H1 (cell line): ENCODE measurements around the gene DLL1. TPM values are rescaled to one million over a fixed set of nuclear protein-coding genes. Genes with fewer than 3 reads are reported as not detected.

Source experiments
- CTCF ChIA-PET: fragments of 300-600 bp; sonication (Branson Sonifier 250); formaldehyde crosslinking; loops from one replicate; lab custom pipeline; 2021; ENCODE audit not compliant: partially characterized antibody; lab: Charles Lee
- POLR2A ChIA-PET: fragments of 300-600 bp; sonication (Branson Sonifier 250); formaldehyde crosslinking; loops from one replicate; lab custom pipeline; 2021; ENCODE audit warnings: inconsistent platforms; ENCODE audit not compliant: partially characterized antibody; lab: Charles Lee
- DNase-seq, 2 experiments: peaks; one replicate each; pipeline versions ENCODE4 v3.0.0 to v3.0.0-alpha.2; 2010 to 2022; ENCODE audit warnings: low spot score in 2 of 2, low read depth in 1 of 2, mixed read lengths in 1 of 2
- FAIRE-seq: peaks from 2 replicates; lab custom pipeline; 2011; peaks lifted over from hg19 to GRCh38; lab: Jason Lieb, UNC
- H2AFZ ChIP-seq: 2 replicates; pipeline ENCODE4 v1.8.1; 2012; ENCODE audit warnings: low read length, inconsistent platforms
- H2AK5ac ChIP-seq: 2 replicates; pipeline ENCODE4 v1.6.1; 2013; ENCODE audit warnings: low read depth, low read length
- H2BK120ac ChIP-seq: replicated peaks from 2 replicates; pipeline ENCODE3; 2013; ENCODE audit warnings: low read depth, low read length, inconsistent platforms
- H2BK12ac ChIP-seq: 2 replicates; pipeline ENCODE4 v1.6.1; 2013; ENCODE audit warnings: low read depth, low read length
- H2BK15ac ChIP-seq: 2 replicates; pipeline ENCODE4 v1.6.1; 2013; ENCODE audit warnings: low read length
- H2BK20ac ChIP-seq: 2 replicates; pipeline ENCODE4 v1.6.1; 2013; ENCODE audit warnings: low read length
- H2BK5ac ChIP-seq: 2 replicates; pipeline ENCODE4 v1.6.1; 2013; ENCODE audit warnings: low read depth, low read length
- H3K14ac ChIP-seq: 2 replicates; pipeline ENCODE4 v1.6.1; 2013; ENCODE audit warnings: inconsistent platforms; ENCODE audit not compliant: insufficient read length
- H3K18ac ChIP-seq: 2 replicates; pipeline ENCODE4 v1.6.1; 2013; ENCODE audit warnings: low read length; ENCODE audit errors: extremely low read depth
- H3K23ac ChIP-seq: 2 replicates; pipeline ENCODE4 v1.6.1; 2013; ENCODE audit warnings: inconsistent platforms; ENCODE audit not compliant: insufficient read length
- H3K23me2 ChIP-seq: 2 replicates; pipeline ENCODE4 v1.6.1; 2013; ENCODE audit warnings: low read depth, low read length
- H3K27ac ChIP-seq: 2 replicates; pipeline ENCODE4 v1.6.1; 2011; ENCODE audit warnings: low read depth, low read length, inconsistent platforms
- H3K27me3 ChIP-seq, 4 experiments: replicated peaks in 1 of 4; 1 replicate in 1 of 4; 2 replicates in 3 of 4; pipeline versions ENCODE4 v1.6.1 to v1.8.1; 2011 to 2013; ENCODE audit warnings: low read length in 3 of 4, mild to moderate bottlenecking in 3 of 4, inconsistent platforms in 2 of 4, mixed read lengths in 2 of 4, moderate library complexity in 1 of 4; ENCODE audit not compliant: control insufficient read depth in 3 of 4, insufficient read depth in 3 of 4; ENCODE audit errors: extremely low read depth in 1 of 4
- H3K36me3 ChIP-seq, 4 experiments: 2 replicates each; pipeline versions ENCODE4 v1.6.1 to v1.8.1; 2011 to 2013; ENCODE audit warnings: mild to moderate bottlenecking in 4 of 4, low read length in 3 of 4, moderate library complexity in 2 of 4, control low read depth in 1 of 4, inconsistent platforms in 1 of 4; ENCODE audit not compliant: insufficient read depth in 4 of 4, control insufficient read depth in 2 of 4
- H3K4ac ChIP-seq: replicated peaks from 2 replicates; pipeline ENCODE3; 2013; ENCODE audit warnings: low read length, low read depth, mixed read lengths, inconsistent platforms; ENCODE audit not compliant: insufficient read length
- H3K4me1 ChIP-seq, 4 experiments: replicated peaks in 1 of 4; 1 replicate in 1 of 4; 2 replicates in 3 of 4; pipeline versions ENCODE4 v1.6.1 to v1.8.1; 2011 to 2013; ENCODE audit warnings: low read length in 3 of 4, inconsistent platforms in 2 of 4, mixed read lengths in 1 of 4; ENCODE audit not compliant: insufficient read depth in 4 of 4, control insufficient read depth in 3 of 4
- H3K4me2 ChIP-seq, 2 experiments: 2 replicates each; pipeline versions ENCODE4 v1.6.1 to v1.8.1; 2011 to 2013; ENCODE audit warnings: low read depth in 2 of 2, low read length in 2 of 2, control low read depth in 1 of 2, inconsistent platforms in 1 of 2, mild to moderate bottlenecking in 1 of 2; ENCODE audit not compliant: insufficient read depth in 1 of 2
- H3K4me3 ChIP-seq, 4 experiments: fragments of 200-600, 300-600 bp in 1 of 4; sonication (generic), shearing (Covaris generic), sonication (Bioruptor Twin) in 1 of 4; 2 replicates each; pipeline versions ENCODE4 v1.5.1 to v1.8.1; 2011 to 2016; ENCODE audit warnings: low read length in 4 of 4, low read depth in 3 of 4, control low read depth in 2 of 4, inconsistent platforms in 2 of 4, mild to moderate bottlenecking in 2 of 4, mixed read lengths in 1 of 4, moderate library complexity in 1 of 4; ENCODE audit not compliant: insufficient read depth in 2 of 4; ENCODE audit errors: extremely low read depth in 1 of 4
- H3K56ac ChIP-seq: replicated peaks from 2 replicates; pipeline ENCODE3; 2013; ENCODE audit warnings: low read depth, mild to moderate bottlenecking, mixed read lengths, low read length, inconsistent platforms; ENCODE audit not compliant: insufficient read length
- H3K79me1 ChIP-seq: 2 replicates; pipeline ENCODE4 v1.6.1; 2013; ENCODE audit warnings: low read depth, low read length, control low read depth
- H3K79me2 ChIP-seq, 2 experiments: 2 replicates each; pipeline versions ENCODE4 v1.6.1 to v1.8.1; 2012 to 2013; ENCODE audit warnings: low read length in 2 of 2, mild to moderate bottlenecking in 2 of 2, inconsistent platforms in 1 of 2; ENCODE audit not compliant: insufficient read depth in 2 of 2, control insufficient read depth in 1 of 2
- H3K9ac ChIP-seq, 4 experiments: replicated peaks in 1 of 4; 1 replicate in 1 of 4; 2 replicates in 3 of 4; pipeline versions ENCODE4 v1.6.1 to v1.8.1; 2011 to 2013; ENCODE audit warnings: low read depth in 3 of 4, low read length in 3 of 4, control low read depth in 2 of 4, mild to moderate bottlenecking in 2 of 4, moderate library complexity in 2 of 4, inconsistent platforms in 1 of 4; ENCODE audit errors: extremely low read depth in 1 of 4
- H3K9me3 ChIP-seq, 2 experiments: 2 replicates each; pipeline versions ENCODE4 v1.6.1 to v1.8.1; 2012 to 2013; ENCODE audit warnings: mild to moderate bottlenecking in 2 of 2, moderate library complexity in 2 of 2, control low read depth in 1 of 2, inconsistent platforms in 1 of 2, low read depth in 1 of 2, low read length in 1 of 2, mixed read lengths in 1 of 2; ENCODE audit not compliant: insufficient read depth in 2 of 2
- H4K20me1 ChIP-seq, 2 experiments: replicated peaks in 1 of 2; 2 replicates each; pipeline versions ENCODE3 to v1.8.1; 2011 to 2013; ENCODE audit warnings: inconsistent platforms in 2 of 2, low read length in 2 of 2, mild to moderate bottlenecking in 1 of 2; ENCODE audit not compliant: insufficient read depth in 2 of 2, control insufficient read depth in 1 of 2
- H4K5ac ChIP-seq: 2 replicates; pipeline ENCODE4 v1.6.1; 2013; ENCODE audit warnings: low read length, low read depth, mixed read lengths, inconsistent platforms; ENCODE audit not compliant: insufficient read length
- H4K8ac ChIP-seq: 2 replicates; pipeline ENCODE4 v1.8.0; 2013; ENCODE audit warnings: mild to moderate bottlenecking, moderate library complexity, low read length, inconsistent platforms; ENCODE audit not compliant: insufficient read depth; ENCODE audit errors: extremely low read depth
- H4K91ac ChIP-seq: replicated peaks from 2 replicates; pipeline ENCODE3; 2013; ENCODE audit warnings: low read length, mixed read lengths, inconsistent platforms; ENCODE audit not compliant: insufficient read length
- CTBP2 ChIP-seq: IDR thresholded peaks from 2 replicates; pipeline ENCODE4 v1.7.0; 2011; ENCODE audit warnings: borderline replicate concordance, mild to moderate bottlenecking, moderate library complexity, mixed read lengths, low read length; ENCODE audit not compliant: insufficient read depth, insufficient read length
- CTCF ChIP-seq, 3 experiments: IDR thresholded peaks; 1 replicate in 2 of 3; 2 replicates in 1 of 3; pipeline versions ENCODE4 v1.5.1 to v1.6.1; 2011; ENCODE audit warnings: low read length in 3 of 3, mild to moderate bottlenecking in 3 of 3, inconsistent platforms in 2 of 3, low read depth in 1 of 3, moderate library complexity in 1 of 3; ENCODE audit not compliant: insufficient read depth in 1 of 3; ENCODE audit errors: control extremely low read depth in 1 of 3
- EGR1 ChIP-seq: IDR thresholded peaks from 2 replicates; pipeline ENCODE4 v1.6.1; 2011; ENCODE audit warnings: low read depth, low read length, borderline replicate concordance
- FOSL1 ChIP-seq: IDR thresholded peaks from 2 replicates; pipeline ENCODE4 v1.6.1; 2011; ENCODE audit warnings: mild to moderate bottlenecking, low read depth, low read length, moderate library complexity; ENCODE audit not compliant: insufficient read depth
- TCF12 ChIP-seq: IDR thresholded peaks from 2 replicates; pipeline ENCODE4 v1.6.1; 2011; ENCODE audit warnings: low read depth, mild to moderate bottlenecking, low read length
- ZNF274 ChIP-seq: IDR thresholded peaks from 2 replicates; pipeline ENCODE4 v1.7.0; 2012; ENCODE audit warnings: low read length, borderline replicate concordance; ENCODE audit errors: extremely low read depth
- WGBS, 2 experiments: shearing (Covaris generic) in 1 of 2; methylation state at CpG; one replicate each; pipeline versions ENCODE4 v1.1.6 to v1.1.7; 2013 to 2015; ENCODE audit warnings: low lambda C conversion rate in 2 of 2, mixed read lengths in 2 of 2, inconsistent platforms in 1 of 2, low coverage in 1 of 2, missing lambda C conversion rate in 1 of 2; ENCODE audit not compliant: insufficient replicate concordance in 2 of 2, insufficient coverage in 1 of 2, insufficient read length in 1 of 2; ENCODE audit errors: extremely low coverage in 1 of 2, missing lambda C conversion rate in 1 of 2; 5-methylcytosine and 5-hydroxymethylcytosine counted together
- polyA plus RNA-seq, 7 experiments: library from polyadenylated mRNA; depleted of rRNA in 3 of 7; stranded (reverse) in 5 of 7; unstranded in 2 of 7; fragments of >200 nt in 5 of 7; fragments of 200-250 nt in 2 of 7; gene quantifications; 1 replicate in 5 of 7; 2 replicates in 1 of 7; 4 replicates in 1 of 7; pipeline versions ENCODE4 v1.2.1 to v1.2.3, GENCODE V29; 2011 to 2013; ENCODE audit warnings: missing spikeins in 2 of 7, mixed read lengths in 2 of 7
- total RNA-seq: library from RNA; stranded (reverse); fragmentation: NEBNext Ultra II Directional; extraction: Animal tissue kit (Norgen Biotek cat#: 25700); gene quantifications from 2 replicates; pipeline ENCODE4 v1.2.1, GENCODE V29; 2021

DLL1 gene
- total and polyA plus RNA-seq, 2 of the 8 experiments (the other 6 are each of a cell fraction or from before 2014, with no cell fraction given): 1.7 to 3.8 TPM

GRCh38 chr6:170313716-170314295 is 22.9 kb upstream of the DLL1 start:
- Histone ChIP-seq H3K27ac (no peak overlapping the region), H2BK120ac (no peak overlapping the region)
- 76% methylated on average over 6 of the region's 6 CpGs; no CpG with 5 or more reads in 1 of the 2 experiments for WGBS, 2 experiments

More at GRCh38 chr6:170313716-170314295, 22.9 kb upstream of the DLL1 start:
- Histone ChIP-seq H2AK5ac (no peak overlapping the region), H2AFZ (no peak overlapping the region), H3K23ac (no peak overlapping the region), H3K56ac (no peak overlapping the region), H4K8ac (no peak overlapping the region), H4K91ac (no peak overlapping the region), H2BK15ac (no peak overlapping the region)
- POLR2A ChIA-PET: no interaction called here
- no peak for TF ChIP-seq CTBP2
- no peak for TF ChIP-seq TCF12
- TF ChIP-seq ZNF274: no peak
- TF ChIP-seq CTCF (IDR thresholded peaks at IDR 0.05; ENCODE audit: control extremely low read depth in 1 of 3, insufficient read depth in 1 of 3, low read depth in 1 of 3, low read length in 3 of 3): no peak
- TF ChIP-seq EGR1: no peak
- no peak for TF ChIP-seq FOSL1
- TF ChIP-seq, all 59 proteins: peak for 0
- Histone ChIP-seq H3K79me1 (no peaks in the 10 kb centered on the region; the same call in 1 of the 2 replicates), H4K5ac (no peak overlapping the region), H3K27me3 (no peaks in the 10 kb centered on the region), H3K4me2 (peak overlapping the region; percentile 32 to 44), H3K79me2 (peaks cover 0 to 32% of the 10 kb centered on the region in 2 experiments; a peak in 2 of 4 replicates), H3K9me3 (no peaks in the 10 kb centered on the region), H3K4me1 (peaks cover 0 to 8% (median 5%) of the 10 kb centered on the region in 4 experiments; a peak in 2 of 7 replicates), H2BK5ac (no peak overlapping the region), H3K9ac (no peak overlapping the region), H3K18ac (no peak overlapping the region), H4K20me1 (peaks cover 0 to 3% of the 10 kb centered on the region in 2 experiments), H3K4me3 (no peak overlapping the region), H3K14ac (no peak overlapping the region), H2BK12ac (no peak overlapping the region; the same call in 1 of the 2 replicates), H2BK20ac (no peak overlapping the region), H3K4ac (no peak overlapping the region), H3K36me3 (peaks cover 0 to 4% (median 0%) of the 10 kb centered on the region in 4 experiments; a peak in 2 of 8 replicates), H3K23me2 (no peaks in the 10 kb centered on the region)
- CTCF ChIA-PET: interaction anchor here (0.7 to 1.3 kb wide), 5 partner anchors 10 to 203 kb away, joined by 3 to 4 read pairs (median 3); no protein-coding TSS in a partner anchor
- FAIRE-seq (no peak), DNase-seq (no peak)
